H1 (cell line): ENCODE data around the gene ENPP3. TPM values are rescaled to one million over a fixed set of nuclear protein-coding genes. Genes with fewer than 3 reads are reported as not detected.

Source experiments
- CTCF ChIA-PET: fragments of 300-600 bp; sonication (Branson Sonifier 250); formaldehyde crosslinking; loops from one replicate; lab custom pipeline; 2021; ENCODE audit not compliant: partially characterized antibody; lab: Charles Lee
- POLR2A ChIA-PET: fragments of 300-600 bp; sonication (Branson Sonifier 250); formaldehyde crosslinking; loops from one replicate; lab custom pipeline; 2021; ENCODE audit warnings: inconsistent platforms; ENCODE audit not compliant: partially characterized antibody; lab: Charles Lee
- DNase-seq, 2 experiments: peaks; one replicate each; pipeline versions ENCODE4 v3.0.0 to v3.0.0-alpha.2; 2010 to 2022; ENCODE audit warnings: low spot score in 2 of 2, low read depth in 1 of 2, mixed read lengths in 1 of 2
- FAIRE-seq: peaks from 2 replicates; lab custom pipeline; 2011; peaks lifted over from hg19 to GRCh38; lab: Jason Lieb, UNC
- H2AFZ ChIP-seq: 2 replicates; pipeline ENCODE4 v1.8.1; 2012; ENCODE audit warnings: low read length, inconsistent platforms
- H2AK5ac ChIP-seq: 2 replicates; pipeline ENCODE4 v1.6.1; 2013; ENCODE audit warnings: low read depth, low read length
- H2BK120ac ChIP-seq: replicated peaks from 2 replicates; pipeline ENCODE3; 2013; ENCODE audit warnings: low read depth, low read length, inconsistent platforms
- H2BK12ac ChIP-seq: 2 replicates; pipeline ENCODE4 v1.6.1; 2013; ENCODE audit warnings: low read depth, low read length
- H2BK15ac ChIP-seq: 2 replicates; pipeline ENCODE4 v1.6.1; 2013; ENCODE audit warnings: low read length
- H2BK20ac ChIP-seq: 2 replicates; pipeline ENCODE4 v1.6.1; 2013; ENCODE audit warnings: low read length
- H2BK5ac ChIP-seq: 2 replicates; pipeline ENCODE4 v1.6.1; 2013; ENCODE audit warnings: low read depth, low read length
- H3K14ac ChIP-seq: 2 replicates; pipeline ENCODE4 v1.6.1; 2013; ENCODE audit warnings: inconsistent platforms; ENCODE audit not compliant: insufficient read length
- H3K18ac ChIP-seq: 2 replicates; pipeline ENCODE4 v1.6.1; 2013; ENCODE audit warnings: low read length; ENCODE audit errors: extremely low read depth
- H3K23ac ChIP-seq: 2 replicates; pipeline ENCODE4 v1.6.1; 2013; ENCODE audit warnings: inconsistent platforms; ENCODE audit not compliant: insufficient read length
- H3K23me2 ChIP-seq: 2 replicates; pipeline ENCODE4 v1.6.1; 2013; ENCODE audit warnings: low read depth, low read length
- H3K27ac ChIP-seq: 2 replicates; pipeline ENCODE4 v1.6.1; 2011; ENCODE audit warnings: low read depth, low read length, inconsistent platforms
- H3K27me3 ChIP-seq, 4 experiments: replicated peaks in 1 of 4; 1 replicate in 1 of 4; 2 replicates in 3 of 4; pipeline versions ENCODE4 v1.6.1 to v1.8.1; 2011 to 2013; ENCODE audit warnings: low read length in 3 of 4, mild to moderate bottlenecking in 3 of 4, inconsistent platforms in 2 of 4, mixed read lengths in 2 of 4, moderate library complexity in 1 of 4; ENCODE audit not compliant: control insufficient read depth in 3 of 4, insufficient read depth in 3 of 4; ENCODE audit errors: extremely low read depth in 1 of 4
- H3K36me3 ChIP-seq, 4 experiments: 2 replicates each; pipeline versions ENCODE4 v1.6.1 to v1.8.1; 2011 to 2013; ENCODE audit warnings: mild to moderate bottlenecking in 4 of 4, low read length in 3 of 4, moderate library complexity in 2 of 4, control low read depth in 1 of 4, inconsistent platforms in 1 of 4; ENCODE audit not compliant: insufficient read depth in 4 of 4, control insufficient read depth in 2 of 4
- H3K4ac ChIP-seq: replicated peaks from 2 replicates; pipeline ENCODE3; 2013; ENCODE audit warnings: low read length, low read depth, mixed read lengths, inconsistent platforms; ENCODE audit not compliant: insufficient read length
- H3K4me1 ChIP-seq, 4 experiments: replicated peaks in 1 of 4; 1 replicate in 1 of 4; 2 replicates in 3 of 4; pipeline versions ENCODE4 v1.6.1 to v1.8.1; 2011 to 2013; ENCODE audit warnings: low read length in 3 of 4, inconsistent platforms in 2 of 4, mixed read lengths in 1 of 4; ENCODE audit not compliant: insufficient read depth in 4 of 4, control insufficient read depth in 3 of 4
- H3K4me2 ChIP-seq, 2 experiments: 2 replicates each; pipeline versions ENCODE4 v1.6.1 to v1.8.1; 2011 to 2013; ENCODE audit warnings: low read depth in 2 of 2, low read length in 2 of 2, control low read depth in 1 of 2, inconsistent platforms in 1 of 2, mild to moderate bottlenecking in 1 of 2; ENCODE audit not compliant: insufficient read depth in 1 of 2
- H3K4me3 ChIP-seq, 4 experiments: fragments of 200-600, 300-600 bp in 1 of 4; sonication (generic), shearing (Covaris generic), sonication (Bioruptor Twin) in 1 of 4; 2 replicates each; pipeline versions ENCODE4 v1.5.1 to v1.8.1; 2011 to 2016; ENCODE audit warnings: low read length in 4 of 4, low read depth in 3 of 4, control low read depth in 2 of 4, inconsistent platforms in 2 of 4, mild to moderate bottlenecking in 2 of 4, mixed read lengths in 1 of 4, moderate library complexity in 1 of 4; ENCODE audit not compliant: insufficient read depth in 2 of 4; ENCODE audit errors: extremely low read depth in 1 of 4
- H3K56ac ChIP-seq: replicated peaks from 2 replicates; pipeline ENCODE3; 2013; ENCODE audit warnings: low read depth, mild to moderate bottlenecking, mixed read lengths, low read length, inconsistent platforms; ENCODE audit not compliant: insufficient read length
- H3K79me1 ChIP-seq: 2 replicates; pipeline ENCODE4 v1.6.1; 2013; ENCODE audit warnings: low read depth, low read length, control low read depth
- H3K79me2 ChIP-seq, 2 experiments: 2 replicates each; pipeline versions ENCODE4 v1.6.1 to v1.8.1; 2012 to 2013; ENCODE audit warnings: low read length in 2 of 2, mild to moderate bottlenecking in 2 of 2, inconsistent platforms in 1 of 2; ENCODE audit not compliant: insufficient read depth in 2 of 2, control insufficient read depth in 1 of 2
- H3K9ac ChIP-seq, 4 experiments: replicated peaks in 1 of 4; 1 replicate in 1 of 4; 2 replicates in 3 of 4; pipeline versions ENCODE4 v1.6.1 to v1.8.1; 2011 to 2013; ENCODE audit warnings: low read depth in 3 of 4, low read length in 3 of 4, control low read depth in 2 of 4, mild to moderate bottlenecking in 2 of 4, moderate library complexity in 2 of 4, inconsistent platforms in 1 of 4; ENCODE audit errors: extremely low read depth in 1 of 4
- H3K9me3 ChIP-seq, 2 experiments: 2 replicates each; pipeline versions ENCODE4 v1.6.1 to v1.8.1; 2012 to 2013; ENCODE audit warnings: mild to moderate bottlenecking in 2 of 2, moderate library complexity in 2 of 2, control low read depth in 1 of 2, inconsistent platforms in 1 of 2, low read depth in 1 of 2, low read length in 1 of 2, mixed read lengths in 1 of 2; ENCODE audit not compliant: insufficient read depth in 2 of 2
- H4K20me1 ChIP-seq, 2 experiments: replicated peaks in 1 of 2; 2 replicates each; pipeline versions ENCODE3 to v1.8.1; 2011 to 2013; ENCODE audit warnings: inconsistent platforms in 2 of 2, low read length in 2 of 2, mild to moderate bottlenecking in 1 of 2; ENCODE audit not compliant: insufficient read depth in 2 of 2, control insufficient read depth in 1 of 2
- H4K5ac ChIP-seq: 2 replicates; pipeline ENCODE4 v1.6.1; 2013; ENCODE audit warnings: low read length, low read depth, mixed read lengths, inconsistent platforms; ENCODE audit not compliant: insufficient read length
- H4K8ac ChIP-seq: 2 replicates; pipeline ENCODE4 v1.8.0; 2013; ENCODE audit warnings: mild to moderate bottlenecking, moderate library complexity, low read length, inconsistent platforms; ENCODE audit not compliant: insufficient read depth; ENCODE audit errors: extremely low read depth
- H4K91ac ChIP-seq: replicated peaks from 2 replicates; pipeline ENCODE3; 2013; ENCODE audit warnings: low read length, mixed read lengths, inconsistent platforms; ENCODE audit not compliant: insufficient read length
- BRCA1 ChIP-seq: IDR thresholded peaks from 2 replicates; pipeline ENCODE4 v1.6.1; 2012; ENCODE audit warnings: low read depth, low read length, improper control_type of control experiment
- CEBPB ChIP-seq: IDR thresholded peaks from 2 replicates; pipeline ENCODE4 v1.6.1; 2012; ENCODE audit warnings: low read depth, low read length
- EZH2 ChIP-seq: fragments of 200-600 bp; sonication (generic); IDR thresholded peaks from 2 replicates; pipeline ENCODE4 v1.7.1; 2012; ENCODE audit warnings: low read depth, mild to moderate bottlenecking, moderate library complexity, low read length, inconsistent platforms; ENCODE audit not compliant: severe bottlenecking
- RFX5 ChIP-seq: IDR thresholded peaks from 2 replicates; pipeline ENCODE4 v1.6.1; 2011; ENCODE audit warnings: low read depth, low read length, improper control_type of control experiment, borderline replicate concordance
- WGBS, 2 experiments: shearing (Covaris generic) in 1 of 2; methylation state at CpG; one replicate each; pipeline versions ENCODE4 v1.1.6 to v1.1.7; 2013 to 2015; ENCODE audit warnings: low lambda C conversion rate in 2 of 2, mixed read lengths in 2 of 2, inconsistent platforms in 1 of 2, low coverage in 1 of 2, missing lambda C conversion rate in 1 of 2; ENCODE audit not compliant: insufficient replicate concordance in 2 of 2, insufficient coverage in 1 of 2, insufficient read length in 1 of 2; ENCODE audit errors: extremely low coverage in 1 of 2, missing lambda C conversion rate in 1 of 2; 5-methylcytosine and 5-hydroxymethylcytosine counted together
- polyA plus RNA-seq, 7 experiments: library from polyadenylated mRNA; depleted of rRNA in 3 of 7; stranded (reverse) in 5 of 7; unstranded in 2 of 7; fragments of >200 nt in 5 of 7; fragments of 200-250 nt in 2 of 7; gene quantifications; 1 replicate in 5 of 7; 2 replicates in 1 of 7; 4 replicates in 1 of 7; pipeline versions ENCODE4 v1.2.1 to v1.2.3, GENCODE V29; 2011 to 2013; ENCODE audit warnings: missing spikeins in 2 of 7, mixed read lengths in 2 of 7
- total RNA-seq: library from RNA; stranded (reverse); fragmentation: NEBNext Ultra II Directional; extraction: Animal tissue kit (Norgen Biotek cat#: 25700); gene quantifications from 2 replicates; pipeline ENCODE4 v1.2.1, GENCODE V29; 2021

The ENPP3 gene
- total and polyA plus RNA-seq, 2 of the 8 experiments (the other 6 are each of a cell fraction or from before 2014, with no cell fraction given) = 0.11 TPM; not detected in 1

GRCh38 chr6:131660195-131660594, 23.1 kb downstream of the ENPP3 start:
- no peak overlapping the region for H3K23ac ChIP-seq
- H2BK12ac ChIP-seq = no peak overlapping the region
- H3K14ac ChIP-seq = no peak overlapping the region
- H3K23me2 ChIP-seq = no peaks in the 10 kb centered on the region
- POLR2A ChIA-PET = no interaction called here
- no peak for FAIRE-seq
- 0 out of 2 replicates have a peak overlapping the region, but pooled peaks have one; percentile 1 for H2AFZ ChIP-seq
- no peak overlapping the region for H4K5ac ChIP-seq
- H2BK5ac ChIP-seq = no peak overlapping the region
- H4K8ac ChIP-seq = no peak overlapping the region
- no peak overlapping the region for H2BK120ac ChIP-seq
- H3K27ac ChIP-seq = no peak overlapping the region
- no peak overlapping the region for H2AK5ac ChIP-seq
- TF ChIP-seq BRCA1 (no peak), CEBPB (no peak), EZH2 (no peak), RFX5 (no peak)
- TF ChIP-seq, all 59 proteins: peak for 0
- no peak for DNase-seq
- Histone ChIP-seq H3K56ac (no peak overlapping the region), H3K18ac (no peak overlapping the region), H3K27me3 (no peaks in the 10 kb centered on the region; a peak in 1 of 7 replicates), H3K4me2 (no peak overlapping the region), H2BK20ac (no peak overlapping the region), H3K9me3 (no peaks in the 10 kb centered on the region), H4K91ac (no peak overlapping the region), H3K4me3 (no peak overlapping the region), H3K9ac (no peak overlapping the region), H3K79me1 (no peaks in the 10 kb centered on the region), H3K4ac (no peak overlapping the region), H3K79me2 (no peaks in the 10 kb centered on the region), H2BK15ac (no peak overlapping the region), H3K36me3 (no peaks in the 10 kb centered on the region), H3K4me1 (no peaks in the 10 kb centered on the region), H4K20me1 (no peaks in the 10 kb centered on the region)
- 81% methylated on average over 1 of the region's 1 CpG; no CpG with 5 or more reads in 1 of the 2 experiments for WGBS, 2 experiments
- CTCF ChIA-PET = interaction anchor here (1.7 kb wide), 1 partner anchor 35 kb away, joined by 4 read pairs; no protein-coding TSS in a partner anchor
